Neuronal stem cell (in vitro differentiated cells): ENCODE results near the gene TDRD12.
"Not testable (repeated sequence)": the region's sequence is repeated elsewhere in the genome, so short reads cannot be mapped to it uniquely, and the experiment has no call there.

Experiments used
- DNase-seq: peaks from one replicate; pipeline ENCODE4 v3.0.0-alpha.2; 2013; ENCODE audit warnings: low spot score
- H2AFZ ChIP-seq: one replicate; pipeline ENCODE4 v1.6.1; 2013; ENCODE audit warnings: mild to moderate bottlenecking, low read length, inconsistent platforms
- H2AK5ac ChIP-seq: 2 replicates; pipeline ENCODE4 v1.6.1; 2013; ENCODE audit warnings: low read depth, mild to moderate bottlenecking, inconsistent platforms, low read length, moderate library complexity, mixed read lengths
- H2BK120ac ChIP-seq: 2 replicates; pipeline ENCODE4 v1.6.1; 2013; ENCODE audit warnings: low read depth, mild to moderate bottlenecking, inconsistent platforms, low read length, moderate library complexity, mixed read lengths
- H2BK12ac ChIP-seq: one replicate; pipeline ENCODE4 v1.6.1; 2013; ENCODE audit warnings: low read length, inconsistent platforms
- H2BK15ac ChIP-seq: 2 replicates; pipeline ENCODE4 v1.6.1; 2013; ENCODE audit warnings: mild to moderate bottlenecking, low read length, inconsistent platforms, mixed read lengths
- H2BK5ac ChIP-seq: one replicate; pipeline ENCODE4 v1.6.1; 2013; ENCODE audit warnings: inconsistent platforms, mild to moderate bottlenecking, low read length, moderate library complexity
- H3K14ac ChIP-seq: one replicate; pipeline ENCODE4 v1.6.1; 2013; ENCODE audit warnings: low read length, inconsistent platforms
- H3K18ac ChIP-seq: 2 replicates; pipeline ENCODE4 v1.6.1; 2013; ENCODE audit warnings: low read length, inconsistent platforms
- H3K23ac ChIP-seq: 2 replicates; pipeline ENCODE4 v1.6.1; 2013; ENCODE audit warnings: low read depth, mild to moderate bottlenecking, mixed read lengths, low read length, inconsistent platforms; ENCODE audit not compliant: poor library complexity
- H3K27ac ChIP-seq: replicated peaks from 3 replicates; pipeline ENCODE4 v1.5.1; 2013; ENCODE audit warnings: low read length, inconsistent platforms
- H3K27me3 ChIP-seq, 3 experiments: 2 replicates each; pipeline ENCODE4 v1.6.1; 2013; ENCODE audit warnings: low read length in 3 of 3, mild to moderate bottlenecking in 2 of 3, inconsistent platforms in 1 of 3, low read depth in 1 of 3, mixed read lengths in 1 of 3, moderate library complexity in 1 of 3; ENCODE audit not compliant: control insufficient read depth in 3 of 3, insufficient read depth in 3 of 3
- H3K36me3 ChIP-seq, 2 donors: replicated peaks in 1 of 2; 2 replicates each; pipeline ENCODE4 v1.6.1; 2013; ENCODE audit warnings: low read length in 2 of 2; ENCODE audit not compliant: control insufficient read depth in 2 of 2, insufficient read depth in 2 of 2
- H3K4ac ChIP-seq: 2 replicates; pipeline ENCODE4 v1.6.1; 2013; ENCODE audit warnings: inconsistent platforms, mild to moderate bottlenecking, low read length, moderate library complexity
- H3K4me1 ChIP-seq, 2 donors: 1 replicate in 1 of 2; 2 replicates in 1 of 2; pipeline ENCODE4 v1.6.1; 2013; ENCODE audit warnings: low read length in 2 of 2, low read depth in 1 of 2; ENCODE audit not compliant: control insufficient read depth in 2 of 2, insufficient read depth in 1 of 2
- H3K4me2 ChIP-seq: one replicate; pipeline ENCODE4 v1.6.1; 2013; ENCODE audit warnings: mild to moderate bottlenecking, low read length, inconsistent platforms; ENCODE audit not compliant: insufficient read depth, poor library complexity, severe bottlenecking
- H3K4me3 ChIP-seq, 2 donors: 2 replicates each; pipeline ENCODE4 v1.5.1; 2013; ENCODE audit warnings: low read length in 2 of 2, mild to moderate bottlenecking in 2 of 2, inconsistent platforms in 1 of 2, moderate library complexity in 1 of 2
- H3K79me1 ChIP-seq: one replicate; pipeline ENCODE4 v1.6.1; 2013; ENCODE audit warnings: low read depth, mild to moderate bottlenecking, inconsistent platforms, low read length, moderate library complexity
- H3K9ac ChIP-seq: one replicate; pipeline ENCODE4 v1.6.1; 2013; ENCODE audit warnings: mild to moderate bottlenecking, low read depth, low read length, inconsistent platforms; ENCODE audit not compliant: poor library complexity
- H3K9me3 ChIP-seq, 2 donors: replicated peaks in 1 of 2; 2 replicates each; pipeline versions ENCODE3 to v1.6.1; 2013; ENCODE audit warnings: low read length in 2 of 2, mild to moderate bottlenecking in 2 of 2, inconsistent platforms in 1 of 2, low read depth in 1 of 2, mixed read lengths in 1 of 2, moderate library complexity in 1 of 2; ENCODE audit not compliant: control insufficient read depth in 2 of 2, insufficient read depth in 1 of 2
- H4K8ac ChIP-seq: one replicate; pipeline ENCODE4 v1.6.1; 2013; ENCODE audit warnings: low read depth, mild to moderate bottlenecking, inconsistent platforms, low read length, moderate library complexity
- H4K91ac ChIP-seq: one replicate; pipeline ENCODE4 v1.6.1; 2013; ENCODE audit warnings: low read length, low read depth, mild to moderate bottlenecking, inconsistent platforms; ENCODE audit not compliant: poor library complexity
- WGBS, 2 donors: extraction: QIAGEN DNeasy Blood & Tissue Kit; methylation state at CpG; one replicate each; pipeline ENCODE4 v1.1.7; 2013; ENCODE audit warnings: missing lambda C conversion rate in 2 of 2, mixed read lengths in 1 of 2; ENCODE audit not compliant: insufficient read length in 2 of 2, insufficient replicate concordance in 1 of 2; ENCODE audit errors: extremely low coverage in 2 of 2; 5-methylcytosine and 5-hydroxymethylcytosine counted together

The TDRD12 gene

DNA sequence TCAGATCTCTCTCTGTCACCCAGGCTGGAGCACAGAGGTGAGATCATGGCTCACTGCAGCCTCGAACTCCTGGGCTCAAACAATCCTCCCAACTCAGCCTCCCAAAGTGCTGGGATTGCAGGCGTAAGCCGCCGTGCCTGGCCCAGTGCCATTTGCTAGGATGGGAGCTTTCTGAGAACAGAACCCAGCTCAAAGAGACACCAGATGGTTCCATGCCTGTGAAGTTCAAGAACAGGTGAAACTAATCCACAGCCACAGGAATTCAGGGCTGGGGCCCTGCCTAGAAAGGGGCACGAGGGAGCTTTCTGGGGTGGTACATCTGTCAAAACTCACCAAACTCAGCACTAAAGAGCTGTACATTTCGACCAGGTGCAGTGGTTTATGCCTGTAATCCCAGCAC is 145.8 kb downstream of the TDRD12 start:
- no peak overlapping the region for H3K4me3 ChIP-seq
- no peak overlapping the region for H2BK12ac ChIP-seq
- no CpG with 5 or more reads among the region's 6 CpGs for WGBS, 2 donors
- H2BK120ac ChIP-seq = no peak overlapping the region
- no peak overlapping the region for H4K8ac ChIP-seq
- no peak overlapping the region for H4K91ac ChIP-seq
- H3K27me3 ChIP-seq = no peaks in the 10 kb centered on the region
- H3K4me2 ChIP-seq = no peak overlapping the region
- no peaks in the 10 kb centered on the region for H3K79me1 ChIP-seq
- H3K23ac ChIP-seq = no peak overlapping the region
- no peak for DNase-seq
- H2BK15ac ChIP-seq = no peak overlapping the region
- no peak overlapping the region for H2BK5ac ChIP-seq
- H3K14ac ChIP-seq = no peak overlapping the region
- no peaks in the 10 kb centered on the region for H3K9me3 ChIP-seq
- H3K18ac ChIP-seq = no peak overlapping the region
- H3K4me1 ChIP-seq = no peaks in the 10 kb centered on the region
- no peak overlapping the region for H2AFZ ChIP-seq
- H3K4ac ChIP-seq = no peak overlapping the region
- no peaks in the 10 kb centered on the region for H3K36me3 ChIP-seq
- H3K9ac ChIP-seq = no peak overlapping the region
- no peak overlapping the region for H2AK5ac ChIP-seq
- no peak overlapping the region for H3K27ac ChIP-seq

DNA sequence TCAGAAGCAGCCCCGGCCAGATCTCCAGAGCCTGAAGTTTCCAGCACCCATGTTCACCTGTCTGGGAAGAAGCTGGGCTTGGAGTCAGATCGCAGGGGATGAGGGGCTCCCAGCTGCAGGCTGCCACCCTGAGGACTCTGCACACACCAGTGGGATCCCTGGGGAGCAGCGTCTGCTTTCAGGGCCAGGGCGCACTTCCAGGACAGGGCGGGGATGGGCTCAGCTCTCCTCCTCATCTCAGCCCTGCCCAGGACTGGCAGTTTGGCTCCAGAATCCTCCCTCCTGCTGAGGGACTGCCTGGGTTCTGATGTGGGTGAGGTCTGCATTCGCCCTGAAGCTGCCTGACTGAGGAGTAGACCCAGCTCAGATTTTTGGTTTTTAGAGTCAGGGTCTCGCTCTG is 146.5 kb downstream of the TDRD12 start:
- no peak overlapping the region for H2BK15ac ChIP-seq
- no peaks in the 10 kb centered on the region for H3K27me3 ChIP-seq
- no peak overlapping the region for H4K91ac ChIP-seq
- H2BK120ac ChIP-seq = no peak overlapping the region
- WGBS, 2 donors = no CpG with 5 or more reads among the region's 7 CpGs
- H2BK5ac ChIP-seq = no peak overlapping the region
- no peaks in the 10 kb centered on the region for H3K9me3 ChIP-seq
- H3K4me1 ChIP-seq = no peaks in the 10 kb centered on the region
- H3K36me3 ChIP-seq = no peaks in the 10 kb centered on the region
- no peak overlapping the region for H2BK12ac ChIP-seq
- DNase-seq = no peak
- no peak overlapping the region for H3K4me3 ChIP-seq
- H2AK5ac ChIP-seq = no peak overlapping the region
- H2AFZ ChIP-seq = no peak overlapping the region
- peak overlapping the region; percentile 85 for H3K18ac ChIP-seq
- H3K14ac ChIP-seq = no peak overlapping the region
- no peak overlapping the region for H3K23ac ChIP-seq
- no peak overlapping the region for H4K8ac ChIP-seq
- no peak overlapping the region for H3K4me2 ChIP-seq
- H3K4ac ChIP-seq = no peak overlapping the region
- no peaks in the 10 kb centered on the region for H3K79me1 ChIP-seq
- no peak overlapping the region for H3K9ac ChIP-seq
- no peak overlapping the region for H3K27ac ChIP-seq

DNA sequence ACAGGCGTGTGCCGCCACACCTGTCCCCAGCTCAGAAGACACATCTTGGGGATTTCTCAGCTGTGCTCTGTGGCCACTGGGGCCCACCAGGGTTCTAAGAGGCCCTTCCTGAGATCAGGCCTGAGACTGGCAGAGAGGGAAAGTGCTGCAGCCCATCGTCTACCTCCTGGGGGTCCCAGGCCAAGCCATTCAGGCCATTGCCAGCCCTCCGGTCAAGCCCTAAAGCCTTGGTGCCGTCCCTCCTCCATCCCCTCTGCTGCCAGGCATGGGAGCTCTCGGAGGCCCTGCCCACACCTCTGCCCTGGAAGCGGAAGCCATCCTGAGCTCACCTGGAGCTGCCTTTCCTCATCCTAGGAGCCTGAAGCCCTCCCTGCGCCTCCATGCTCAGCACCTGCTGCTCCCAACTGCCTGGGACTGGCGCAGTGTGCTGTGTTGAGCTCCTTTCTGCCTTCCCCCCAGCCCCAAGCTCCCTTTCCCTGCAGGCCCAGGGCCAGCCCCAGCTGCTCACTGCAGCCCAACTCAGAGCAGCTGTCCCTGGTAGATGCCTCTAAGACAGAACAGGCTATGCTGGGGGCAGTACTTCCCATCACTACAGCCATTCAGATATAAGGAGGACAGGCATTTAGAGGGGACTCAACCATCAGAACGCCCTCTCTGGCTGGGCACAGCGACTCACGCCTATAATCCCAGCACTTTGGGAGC is 147.1 kb downstream of the TDRD12 start:
- Histone ChIP-seq H3K14ac (no peak overlapping the region), H3K36me3 (no peaks in the 10 kb centered on the region), H4K91ac (no peak overlapping the region), H3K23ac (peak overlapping the region; percentile 90), H3K18ac (peak overlapping the region; percentile 72), H3K4me2 (no peak overlapping the region), H3K4ac (no peak overlapping the region), H2BK5ac (peak overlapping the region; percentile 77), H3K4me1 (no peaks in the 10 kb centered on the region), H3K27ac (no peak overlapping the region), H3K9ac (no peak overlapping the region), H4K8ac (no peak overlapping the region), H3K27me3 (no peaks in the 10 kb centered on the region), H2BK12ac (no peak overlapping the region), H2AK5ac (peak overlapping the region; percentile 6), H2BK120ac (no peak overlapping the region), H3K79me1 (no peaks in the 10 kb centered on the region), H3K9me3 (no peaks in the 10 kb centered on the region), H3K4me3 (no peak overlapping the region), H2BK15ac (no peak overlapping the region), H2AFZ (no peak overlapping the region)
- WGBS, 2 donors = no CpG with 5 or more reads among the region's 12 CpGs
- DNase-seq = no peak

DNA sequence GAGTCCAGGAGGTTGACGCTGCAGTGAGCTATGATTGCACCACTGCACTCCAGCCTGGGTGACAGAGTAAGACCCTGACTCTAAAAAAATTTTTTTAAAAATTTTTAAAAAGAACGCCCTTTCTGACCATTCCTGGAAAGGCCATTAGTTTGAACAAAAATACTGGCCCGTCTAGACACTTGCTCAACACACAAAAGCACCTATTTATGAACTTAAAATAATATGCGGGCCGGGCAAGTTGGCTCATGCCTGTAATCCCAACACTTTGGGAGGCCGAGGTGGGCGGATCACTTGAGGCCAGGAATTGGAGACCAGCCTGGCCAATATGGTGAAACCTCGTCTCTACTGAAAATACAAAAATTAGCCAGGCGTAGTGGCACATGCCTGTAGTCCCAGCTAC is 147.9 kb downstream of the TDRD12 start:
- not testable (repeated sequence) for H3K9me3 ChIP-seq, H2BK12ac ChIP-seq, H3K36me3 ChIP-seq, H2AK5ac ChIP-seq, H3K14ac ChIP-seq, H3K18ac ChIP-seq, H2BK15ac ChIP-seq, H3K23ac ChIP-seq, H4K91ac ChIP-seq, H2BK5ac ChIP-seq, H2AFZ ChIP-seq, H3K4ac ChIP-seq, H2BK120ac ChIP-seq, H3K4me1 ChIP-seq, H3K27ac ChIP-seq, H4K8ac ChIP-seq, H3K4me3 ChIP-seq, H3K4me2 ChIP-seq, H3K79me1 ChIP-seq, H3K9ac ChIP-seq, H3K27me3 ChIP-seq, DNase-seq
- no CpG with 5 or more reads among the region's 9 CpGs for WGBS, 2 donors
